GM23338 (cell line): ENCODE data around the gene ADGRF3. TPM values are rescaled to one million over a fixed set of nuclear protein-coding genes. Genes with fewer than 3 reads are reported as not detected.

ENCODE experiments used
- ATAC-seq: fragments of 200-7000 bp; cut with Tn5 transposase; 3 replicates; pipeline ENCODE4 v1.9.1; 2020
- DNase-seq: peaks from one replicate; pipeline ENCODE4 v3.0.0-alpha.2; 2015; ENCODE audit warnings: low spot score
- H2AFZ ChIP-seq: fragments of 200-600 bp; sonication (generic); 2 replicates; pipeline ENCODE4 v1.8.0; 2016; ENCODE audit warnings: antibody characterized with exemption, mild to moderate bottlenecking, moderate library complexity
- H3F3A ChIP-seq: fragments of 200-600 bp; sonication (generic); replicated peaks from 2 replicates; pipeline ENCODE4 v1.8.0; 2017; ENCODE audit warnings: antibody characterized with exemption, mixed run types, low read depth
- H3K27ac ChIP-seq: fragments of 200-600 bp; sonication (generic); 2 replicates; pipeline ENCODE4 v1.6.1; 2016; ENCODE audit warnings: low read depth
- H3K27me3 ChIP-seq: fragments of 200-600 bp; sonication (generic); 2 replicates; pipeline ENCODE4 v1.8.0; 2016; ENCODE audit warnings: mild to moderate bottlenecking, mixed run types, moderate library complexity; ENCODE audit not compliant: insufficient read depth
- H3K36me3 ChIP-seq: fragments of 200-600 bp; sonication (generic); 2 replicates; pipeline ENCODE4 v1.8.0; 2016; ENCODE audit warnings: mild to moderate bottlenecking; ENCODE audit not compliant: insufficient read depth
- H3K4me1 ChIP-seq: fragments of 200-600 bp; sonication (generic); 2 replicates; pipeline ENCODE4 v1.8.0; 2016; ENCODE audit warnings: mild to moderate bottlenecking, moderate library complexity; ENCODE audit not compliant: insufficient read depth
- H3K4me2 ChIP-seq: fragments of 200-600 bp; sonication (generic); 2 replicates; pipeline ENCODE4 v1.7.1; 2017; ENCODE audit warnings: mixed run types
- H3K4me3 ChIP-seq: fragments of 200-600 bp; sonication (generic); 2 replicates; pipeline ENCODE4 v1.6.1; 2016; ENCODE audit warnings: mixed run types
- H3K79me2 ChIP-seq: fragments of 200-600 bp; sonication (generic); replicated peaks from 2 replicates; pipeline ENCODE4 v1.8.0; 2017; ENCODE audit warnings: mild to moderate bottlenecking; ENCODE audit not compliant: insufficient read depth
- H3K9me2 ChIP-seq: fragments of 200-600 bp; sonication (generic); 2 replicates; pipeline ENCODE4 v1.8.0; 2017; ENCODE audit not compliant: insufficient read depth
- H4K20me1 ChIP-seq: fragments of 200-600 bp; sonication (generic); replicated peaks from 2 replicates; pipeline ENCODE4 v1.8.0; 2017; ENCODE audit warnings: mild to moderate bottlenecking; ENCODE audit not compliant: insufficient read depth
- H3K27ac Mint-ChIP-seq: 2 replicates; pipeline ENCODE4 v1.8.0; 2020; ENCODE audit warnings: inconsistent platforms, mild to moderate bottlenecking, moderate library complexity, mixed read lengths
- H3K27me3 Mint-ChIP-seq: 3 replicates; pipeline ENCODE4 v1.8.0; 2022; ENCODE audit warnings: low read depth, mild to moderate bottlenecking, moderate library complexity, mixed read lengths, inconsistent platforms; ENCODE audit not compliant: insufficient read depth, poor library complexity
- H3K36me3 Mint-ChIP-seq: 3 replicates; pipeline ENCODE4 v1.8.0; 2021; ENCODE audit warnings: low read depth, mild to moderate bottlenecking, inconsistent platforms, moderate library complexity, mixed read lengths
- H3K4me1 Mint-ChIP-seq: 3 replicates; pipeline ENCODE4 v1.8.0; 2020; ENCODE audit warnings: mild to moderate bottlenecking, inconsistent platforms, mixed read lengths
- H3K4me3 Mint-ChIP-seq: 3 replicates; pipeline ENCODE4 v1.8.0; 2021; ENCODE audit warnings: moderate library complexity, mild to moderate bottlenecking, inconsistent platforms, mixed read lengths
- H3K9me3 Mint-ChIP-seq: 3 replicates; pipeline ENCODE4 v1.8.0; 2020; ENCODE audit warnings: moderate library complexity, mild to moderate bottlenecking, inconsistent platforms, mixed read lengths
- CREB1 ChIP-seq: fragments of 250-450 bp; sonication (Bioruptor Pico); IDR thresholded peaks from 2 replicates; pipeline ENCODE4 v1.5.0; 2020; ENCODE audit warnings: low read depth, mild to moderate bottlenecking, moderate library complexity
- EZH2 ChIP-seq: fragments of 200-600 bp; sonication (generic); IDR thresholded peaks from one replicate; pipeline ENCODE4 v1.8.0; 2017; ENCODE audit warnings: antibody characterized with exemption, mild to moderate bottlenecking, low read depth; ENCODE audit not compliant: unreplicated experiment
- JUNB ChIP-seq: IDR thresholded peaks from one replicate; pipeline ENCODE4 v1.6.1; 2016; ENCODE audit warnings: antibody characterized with exemption; ENCODE audit not compliant: unreplicated experiment
- NANOG ChIP-seq: IDR thresholded peaks from 2 replicates; pipeline ENCODE4 v1.6.1; 2016; ENCODE audit warnings: antibody characterized with exemption, borderline replicate concordance
- POLR2AphosphoS5 ChIP-seq: IDR thresholded peaks from 2 replicates; pipeline ENCODE4 v1.6.1; 2016; ENCODE audit warnings: antibody characterized with exemption, low read depth
- STAT1 ChIP-seq: IDR thresholded peaks from one replicate; pipeline ENCODE4 v1.6.1; 2016; ENCODE audit warnings: antibody characterized with exemption; ENCODE audit not compliant: unreplicated experiment
- ZNF114 ChIP-seq: fragments of 250-450 bp; sonication (Bioruptor Pico); IDR thresholded peaks from 2 replicates; pipeline ENCODE4 v1.5.0; 2020; ENCODE audit warnings: mild to moderate bottlenecking, moderate library complexity
- ZNF331 ChIP-seq: fragments of 250-450 bp; sonication (Bioruptor Pico); IDR thresholded peaks from 2 replicates; pipeline ENCODE4 v1.5.0; 2020; ENCODE audit warnings: low read depth, mild to moderate bottlenecking, moderate library complexity
- polyA plus RNA-seq: library from polyadenylated mRNA; unstranded; fragments of >200 nt; fragmentation: Nextera tagmentation; extraction: Ambion mirVana; gene quantifications from 2 replicates; pipeline ENCODE4 v1.2.1, GENCODE V29; 2016
- total RNA-seq: library from RNA; depleted of rRNA; stranded (reverse); fragments of >200 nt; shearing (Covaris generic); gene quantifications from 2 replicates; pipeline ENCODE4 v1.2.3, GENCODE V29; 2014
- TF ChIP-seq, protein P1 (sequence below): IDR thresholded peaks from one replicate; pipeline ENCODE4 v1.6.1; 2018; ENCODE audit warnings: antibody characterized with exemption; ENCODE audit not compliant: unreplicated experiment
- TF ChIP-seq, protein P2 (sequence below): IDR thresholded peaks from 2 replicates; pipeline ENCODE4 v1.6.1; 2016; ENCODE audit warnings: antibody characterized with exemption
- TF ChIP-seq, protein P3 (sequence below): fragments of 250-450 bp; sonication (Bioruptor Pico); IDR thresholded peaks from 2 replicates; pipeline ENCODE4 v1.5.0; 2020; ENCODE audit warnings: mild to moderate bottlenecking, moderate library complexity

Gene ADGRF3
- total and polyA plus RNA-seq, 2 experiments from 2014 or later, result 0.38 to 0.39 TPM

DNA sequence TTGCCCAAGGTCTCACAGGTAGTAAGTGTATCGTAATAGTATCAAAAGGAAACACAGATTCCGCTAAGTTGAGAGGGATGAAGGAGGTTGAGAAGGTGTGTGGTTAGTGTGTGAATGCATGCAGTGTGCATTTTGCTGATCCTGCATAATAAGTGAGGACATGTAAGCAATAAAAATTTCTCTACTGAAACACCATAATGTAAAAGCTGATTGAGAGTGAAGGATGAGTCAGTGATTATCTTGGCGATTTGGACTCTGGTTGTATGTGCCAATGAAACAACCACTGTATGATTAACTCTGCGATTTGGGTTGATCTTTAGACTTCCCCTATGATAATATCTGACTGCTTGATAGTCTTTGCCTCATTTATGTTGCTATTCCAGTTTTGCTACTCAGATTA, 16.7 kb upstream of the ADGRF3 start:
- Histone ChIP-seq H3K9me2 (no peaks in the 10 kb centered on the region), H2AFZ (no peak overlapping the region), H3K4me3 (no peak overlapping the region), H4K20me1 (peaks cover 34% of the 10 kb centered on the region), H3K4me1 (no peaks in the 10 kb centered on the region), H3K36me3 (peaks cover 4% of the 10 kb centered on the region; the same call in 1 of the 2 replicates), H3F3A (no peaks in the 10 kb centered on the region), H3K79me2 (peaks cover 65% of the 10 kb centered on the region), H3K27ac (no peak overlapping the region), H3K27me3 (no peaks in the 10 kb centered on the region), H3K4me2 (no peak overlapping the region)
- peaks cover 3% of the 10 kb centered on the region for H3K27me3 Mint-ChIP-seq
- no peaks in the 10 kb centered on the region; the same call in 2 of the 3 replicates for H3K4me1 Mint-ChIP-seq
- no peak for TF ChIP-seq ZNF331 (CRISPR knock-in tag)
- TF ChIP-seq JUNB, result no peak
- TF ChIP-seq EZH2, result no peak
- TF ChIP-seq, protein P1, sequence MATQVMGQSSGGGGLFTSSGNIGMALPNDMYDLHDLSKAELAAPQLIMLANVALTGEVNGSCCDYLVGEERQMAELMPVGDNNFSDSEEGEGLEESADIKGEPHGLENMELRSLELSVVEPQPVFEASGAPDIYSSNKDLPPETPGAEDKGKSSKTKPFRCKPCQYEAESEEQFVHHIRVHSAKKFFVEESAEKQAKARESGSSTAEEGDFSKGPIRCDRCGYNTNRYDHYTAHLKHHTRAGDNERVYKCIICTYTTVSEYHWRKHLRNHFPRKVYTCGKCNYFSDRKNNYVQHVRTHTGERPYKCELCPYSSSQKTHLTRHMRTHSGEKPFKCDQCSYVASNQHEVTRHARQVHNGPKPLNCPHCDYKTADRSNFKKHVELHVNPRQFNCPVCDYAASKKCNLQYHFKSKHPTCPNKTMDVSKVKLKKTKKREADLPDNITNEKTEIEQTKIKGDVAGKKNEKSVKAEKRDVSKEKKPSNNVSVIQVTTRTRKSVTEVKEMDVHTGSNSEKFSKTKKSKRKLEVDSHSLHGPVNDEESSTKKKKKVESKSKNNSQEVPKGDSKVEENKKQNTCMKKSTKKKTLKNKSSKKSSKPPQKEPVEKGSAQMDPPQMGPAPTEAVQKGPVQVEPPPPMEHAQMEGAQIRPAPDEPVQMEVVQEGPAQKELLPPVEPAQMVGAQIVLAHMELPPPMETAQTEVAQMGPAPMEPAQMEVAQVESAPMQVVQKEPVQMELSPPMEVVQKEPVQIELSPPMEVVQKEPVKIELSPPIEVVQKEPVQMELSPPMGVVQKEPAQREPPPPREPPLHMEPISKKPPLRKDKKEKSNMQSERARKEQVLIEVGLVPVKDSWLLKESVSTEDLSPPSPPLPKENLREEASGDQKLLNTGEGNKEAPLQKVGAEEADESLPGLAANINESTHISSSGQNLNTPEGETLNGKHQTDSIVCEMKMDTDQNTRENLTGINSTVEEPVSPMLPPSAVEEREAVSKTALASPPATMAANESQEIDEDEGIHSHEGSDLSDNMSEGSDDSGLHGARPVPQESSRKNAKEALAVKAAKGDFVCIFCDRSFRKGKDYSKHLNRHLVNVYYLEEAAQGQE, result no peak
- peaks cover 16% of the 10 kb centered on the region for H3K36me3 Mint-ChIP-seq
- DNase-seq (no peak), ATAC-seq (no peak)
- no peak overlapping the region for H3K4me3 Mint-ChIP-seq
- H3K27ac Mint-ChIP-seq, result no peak overlapping the region
- no peaks in the 10 kb centered on the region for H3K9me3 Mint-ChIP-seq

DNA sequence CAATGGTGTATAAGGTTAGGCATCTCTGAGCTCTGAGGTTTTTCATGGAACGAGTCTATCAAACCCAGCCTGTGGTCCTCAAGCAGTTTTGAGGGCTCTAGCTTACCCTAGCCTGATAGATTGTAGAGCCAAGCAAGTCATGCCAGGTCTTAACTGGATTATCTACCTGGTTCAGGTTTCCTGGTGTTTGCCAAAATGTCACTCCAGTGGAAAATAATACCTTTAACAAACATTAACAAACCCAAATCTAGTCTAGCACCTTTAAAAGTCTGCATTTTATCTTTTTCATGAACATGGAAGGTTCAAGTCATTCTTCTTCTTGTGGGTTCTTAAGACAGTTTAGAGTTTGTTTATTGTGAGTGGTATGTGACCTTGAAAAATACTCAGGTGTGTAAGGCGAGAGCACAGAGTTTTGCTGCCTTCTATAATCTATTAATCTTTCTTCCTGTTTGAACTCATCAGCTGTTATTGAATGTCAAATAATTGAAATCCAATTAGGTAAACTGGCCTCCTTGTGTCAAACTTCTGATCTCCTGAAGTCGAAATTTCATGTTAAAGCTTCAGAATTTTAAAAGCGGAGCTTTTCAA, 13.4 kb upstream of the ADGRF3 start:
- Mint-ChIP-seq H3K27me3 (peaks cover 3% of the 10 kb centered on the region), H3K36me3 (no peaks in the 10 kb centered on the region), H3K4me1 (peaks cover 19% of the 10 kb centered on the region), H3K4me3 (no peak overlapping the region), H3K27ac (0 out of 2 replicates have a peak overlapping the region, but pooled peaks have one; percentile 50), H3K9me3 (no peaks in the 10 kb centered on the region)
- Histone ChIP-seq H3K4me1 (peaks cover 5% of the 10 kb centered on the region; the same call in 1 of the 2 replicates), H3K4me2 (no peak overlapping the region), H3K27ac (no peak overlapping the region), H3F3A (no peaks in the 10 kb centered on the region), H3K4me3 (no peak overlapping the region), H4K20me1 (peaks cover 49% of the 10 kb centered on the region), H3K79me2 (peaks cover 99% of the 10 kb centered on the region), H3K9me2 (no peaks in the 10 kb centered on the region), H3K27me3 (no peaks in the 10 kb centered on the region), H2AFZ (no peak overlapping the region), H3K36me3 (no peaks in the 10 kb centered on the region)
- no peak for DNase-seq
- no peak for ATAC-seq
- TF ChIP-seq, protein P2, sequence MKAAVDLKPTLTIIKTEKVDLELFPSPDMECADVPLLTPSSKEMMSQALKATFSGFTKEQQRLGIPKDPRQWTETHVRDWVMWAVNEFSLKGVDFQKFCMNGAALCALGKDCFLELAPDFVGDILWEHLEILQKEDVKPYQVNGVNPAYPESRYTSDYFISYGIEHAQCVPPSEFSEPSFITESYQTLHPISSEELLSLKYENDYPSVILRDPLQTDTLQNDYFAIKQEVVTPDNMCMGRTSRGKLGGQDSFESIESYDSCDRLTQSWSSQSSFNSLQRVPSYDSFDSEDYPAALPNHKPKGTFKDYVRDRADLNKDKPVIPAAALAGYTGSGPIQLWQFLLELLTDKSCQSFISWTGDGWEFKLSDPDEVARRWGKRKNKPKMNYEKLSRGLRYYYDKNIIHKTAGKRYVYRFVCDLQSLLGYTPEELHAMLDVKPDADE, result no peak
- TF ChIP-seq STAT1 (no peak), EZH2 (no peak), NANOG (no peak), ZNF114 (CRISPR knock-in tag) (no peak), CREB1 (no peak), ZNF331 (CRISPR knock-in tag) (no peak), POLR2AphosphoS5 (no peak), JUNB (no peak)
- TF ChIP-seq, protein P3, sequence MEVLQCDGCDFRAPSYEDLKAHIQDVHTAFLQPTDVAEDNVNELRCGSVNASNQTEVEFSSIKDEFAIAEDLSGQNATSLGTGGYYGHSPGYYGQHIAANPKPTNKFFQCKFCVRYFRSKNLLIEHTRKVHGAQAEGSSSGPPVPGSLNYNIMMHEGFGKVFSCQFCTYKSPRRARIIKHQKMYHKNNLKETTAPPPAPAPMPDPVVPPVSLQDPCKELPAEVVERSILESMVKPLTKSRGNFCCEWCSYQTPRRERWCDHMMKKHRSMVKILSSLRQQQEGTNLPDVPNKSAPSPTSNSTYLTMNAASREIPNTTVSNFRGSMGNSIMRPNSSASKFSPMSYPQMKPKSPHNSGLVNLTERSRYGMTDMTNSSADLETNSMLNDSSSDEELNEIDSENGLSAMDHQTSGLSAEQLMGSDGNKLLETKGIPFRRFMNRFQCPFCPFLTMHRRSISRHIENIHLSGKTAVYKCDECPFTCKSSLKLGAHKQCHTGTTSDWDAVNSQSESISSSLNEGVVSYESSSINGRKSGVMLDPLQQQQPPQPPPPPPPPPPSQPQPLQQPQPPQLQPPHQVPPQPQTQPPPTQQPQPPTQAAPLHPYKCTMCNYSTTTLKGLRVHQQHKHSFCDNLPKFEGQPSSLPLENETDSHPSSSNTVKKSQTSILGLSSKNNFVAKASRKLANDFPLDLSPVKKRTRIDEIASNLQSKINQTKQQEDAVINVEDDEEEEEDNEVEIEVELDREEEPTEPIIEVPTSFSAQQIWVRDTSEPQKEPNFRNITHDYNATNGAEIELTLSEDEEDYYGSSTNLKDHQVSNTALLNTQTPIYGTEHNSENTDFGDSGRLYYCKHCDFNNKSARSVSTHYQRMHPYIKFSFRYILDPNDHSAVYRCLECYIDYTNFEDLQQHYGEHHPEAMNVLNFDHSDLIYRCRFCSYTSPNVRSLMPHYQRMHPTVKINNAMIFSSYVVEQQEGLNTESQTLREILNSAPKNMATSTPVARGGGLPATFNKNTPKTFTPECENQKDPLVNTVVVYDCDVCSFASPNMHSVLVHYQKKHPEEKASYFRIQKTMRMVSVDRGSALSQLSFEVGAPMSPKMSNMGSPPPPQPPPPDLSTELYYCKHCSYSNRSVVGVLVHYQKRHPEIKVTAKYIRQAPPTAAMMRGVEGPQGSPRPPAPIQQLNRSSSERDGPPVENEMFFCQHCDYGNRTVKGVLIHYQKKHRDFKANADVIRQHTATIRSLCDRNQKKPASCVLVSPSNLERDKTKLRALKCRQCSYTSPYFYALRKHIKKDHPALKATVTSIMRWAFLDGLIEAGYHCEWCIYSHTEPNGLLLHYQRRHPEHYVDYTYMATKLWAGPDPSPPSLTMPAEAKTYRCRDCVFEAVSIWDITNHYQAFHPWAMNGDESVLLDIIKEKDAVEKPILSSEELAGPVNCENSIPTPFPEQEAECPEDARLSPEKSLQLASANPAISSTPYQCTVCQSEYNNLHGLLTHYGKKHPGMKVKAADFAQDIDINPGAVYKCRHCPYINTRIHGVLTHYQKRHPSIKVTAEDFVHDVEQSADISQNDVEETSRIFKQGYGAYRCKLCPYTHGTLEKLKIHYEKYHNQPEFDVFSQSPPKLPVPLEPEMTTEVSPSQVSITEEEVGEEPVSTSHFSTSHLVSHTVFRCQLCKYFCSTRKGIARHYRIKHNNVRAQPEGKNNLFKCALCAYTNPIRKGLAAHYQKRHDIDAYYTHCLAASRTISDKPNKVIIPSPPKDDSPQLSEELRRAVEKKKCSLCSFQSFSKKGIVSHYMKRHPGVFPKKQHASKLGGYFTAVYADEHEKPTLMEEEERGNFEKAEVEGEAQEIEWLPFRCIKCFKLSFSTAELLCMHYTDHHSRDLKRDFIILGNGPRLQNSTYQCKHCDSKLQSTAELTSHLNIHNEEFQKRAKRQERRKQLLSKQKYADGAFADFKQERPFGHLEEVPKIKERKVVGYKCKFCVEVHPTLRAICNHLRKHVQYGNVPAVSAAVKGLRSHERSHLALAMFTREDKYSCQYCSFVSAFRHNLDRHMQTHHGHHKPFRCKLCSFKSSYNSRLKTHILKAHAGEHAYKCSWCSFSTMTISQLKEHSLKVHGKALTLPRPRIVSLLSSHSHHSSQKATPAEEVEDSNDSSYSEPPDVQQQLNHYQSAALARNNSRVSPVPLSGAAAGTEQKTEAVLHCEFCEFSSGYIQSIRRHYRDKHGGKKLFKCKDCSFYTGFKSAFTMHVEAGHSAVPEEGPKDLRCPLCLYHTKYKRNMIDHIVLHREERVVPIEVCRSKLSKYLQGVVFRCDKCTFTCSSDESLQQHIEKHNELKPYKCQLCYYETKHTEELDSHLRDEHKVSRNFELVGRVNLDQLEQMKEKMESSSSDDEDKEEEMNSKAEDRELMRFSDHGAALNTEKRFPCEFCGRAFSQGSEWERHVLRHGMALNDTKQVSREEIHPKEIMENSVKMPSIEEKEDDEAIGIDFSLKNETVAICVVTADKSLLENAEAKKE (CRISPR knock-in tag), result no peak
